Germinal center (tissue), 1 donor: ENCODE data around the gene TNS1.
"Not testable (repeated sequence)": the region's sequence is repeated elsewhere in the genome, so short reads cannot be mapped to it uniquely, and the experiment has no call there.

Experiments used
- DNase-seq: peaks from one replicate; pipeline ENCODE4 v3.0.0; 2012; ENCODE audit warnings: mixed read lengths, low spot score

TNS1 gene

DNA sequence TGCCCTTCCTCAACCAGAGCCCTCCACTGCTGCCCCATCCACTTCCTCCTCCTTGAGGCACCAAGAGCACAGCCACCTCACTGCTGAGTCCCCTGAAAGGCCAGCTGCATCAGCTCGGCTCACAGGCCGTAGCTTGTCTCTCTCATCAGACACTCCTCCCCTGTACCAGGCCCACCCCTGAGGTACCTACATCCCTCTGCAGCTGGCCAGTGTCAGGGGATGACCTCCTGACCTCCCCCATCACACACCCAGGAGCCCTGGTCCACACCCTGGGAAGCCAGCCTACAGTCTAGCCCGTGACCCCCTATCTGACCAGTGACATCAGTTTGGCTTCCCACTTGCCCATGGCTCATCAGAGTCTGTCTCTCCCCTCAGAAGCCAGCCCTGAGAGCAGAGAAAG lies 205.6 kb downstream of the TNS1 start:
- no peak for DNase-seq

DNA sequence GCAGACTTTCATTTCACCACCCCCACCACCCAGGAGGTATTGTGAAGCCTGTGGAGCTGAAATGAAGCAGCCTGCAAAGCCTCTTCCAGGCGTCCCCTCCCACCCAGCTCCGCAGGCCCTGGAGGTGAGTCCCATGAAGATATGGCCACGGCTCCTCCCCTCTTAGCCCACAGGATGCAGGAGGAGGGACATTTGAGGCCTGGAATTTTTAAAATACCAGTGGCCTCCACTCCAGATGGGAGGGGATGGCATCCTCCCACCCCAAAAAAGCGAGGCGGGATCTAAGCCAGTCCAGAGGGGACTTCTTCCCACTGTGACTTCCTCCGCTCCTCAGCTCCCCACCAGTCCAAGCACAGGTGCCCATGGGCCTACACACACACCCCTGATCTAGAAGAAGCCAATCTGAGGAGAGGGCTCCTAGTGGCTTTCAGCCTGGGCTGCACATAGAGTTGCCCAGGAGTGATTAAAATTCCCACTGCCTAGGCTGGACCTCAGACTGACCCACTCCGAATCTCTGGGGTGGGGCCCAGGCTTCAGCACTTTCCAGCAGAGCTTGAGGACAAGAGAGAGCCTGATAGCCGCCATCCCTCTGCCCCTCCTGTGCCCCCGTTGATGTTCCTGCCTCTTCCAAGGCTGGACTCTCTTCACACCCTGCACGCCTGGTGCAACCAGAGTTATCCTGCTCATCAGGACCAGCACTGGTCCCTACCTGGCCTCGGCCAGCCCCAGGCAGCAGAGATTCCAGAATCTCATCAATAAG lies 206.9 kb downstream of the TNS1 start:
- no peak for DNase-seq

DNA sequence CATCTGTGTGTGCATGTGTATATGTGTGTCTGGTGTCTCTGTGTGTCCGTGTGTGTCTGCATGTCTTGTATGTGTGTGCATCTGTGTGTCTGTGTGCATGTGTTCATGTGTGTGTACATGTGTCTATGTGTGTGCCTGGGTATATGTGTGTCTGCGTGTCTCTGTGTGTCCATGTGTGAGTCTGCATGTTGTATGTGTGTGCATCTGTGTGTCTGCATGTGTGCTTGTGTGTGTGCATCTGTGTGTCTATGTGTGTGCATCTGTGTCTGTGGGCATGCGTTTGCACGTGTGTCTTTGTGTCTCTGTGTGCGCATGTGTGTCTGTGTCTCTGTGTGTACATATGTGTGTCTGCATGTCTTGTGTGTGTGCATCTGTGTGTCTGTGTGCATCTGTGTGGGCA lies 207.7 kb downstream of the TNS1 start:
- DNase-seq, result no peak

DNA sequence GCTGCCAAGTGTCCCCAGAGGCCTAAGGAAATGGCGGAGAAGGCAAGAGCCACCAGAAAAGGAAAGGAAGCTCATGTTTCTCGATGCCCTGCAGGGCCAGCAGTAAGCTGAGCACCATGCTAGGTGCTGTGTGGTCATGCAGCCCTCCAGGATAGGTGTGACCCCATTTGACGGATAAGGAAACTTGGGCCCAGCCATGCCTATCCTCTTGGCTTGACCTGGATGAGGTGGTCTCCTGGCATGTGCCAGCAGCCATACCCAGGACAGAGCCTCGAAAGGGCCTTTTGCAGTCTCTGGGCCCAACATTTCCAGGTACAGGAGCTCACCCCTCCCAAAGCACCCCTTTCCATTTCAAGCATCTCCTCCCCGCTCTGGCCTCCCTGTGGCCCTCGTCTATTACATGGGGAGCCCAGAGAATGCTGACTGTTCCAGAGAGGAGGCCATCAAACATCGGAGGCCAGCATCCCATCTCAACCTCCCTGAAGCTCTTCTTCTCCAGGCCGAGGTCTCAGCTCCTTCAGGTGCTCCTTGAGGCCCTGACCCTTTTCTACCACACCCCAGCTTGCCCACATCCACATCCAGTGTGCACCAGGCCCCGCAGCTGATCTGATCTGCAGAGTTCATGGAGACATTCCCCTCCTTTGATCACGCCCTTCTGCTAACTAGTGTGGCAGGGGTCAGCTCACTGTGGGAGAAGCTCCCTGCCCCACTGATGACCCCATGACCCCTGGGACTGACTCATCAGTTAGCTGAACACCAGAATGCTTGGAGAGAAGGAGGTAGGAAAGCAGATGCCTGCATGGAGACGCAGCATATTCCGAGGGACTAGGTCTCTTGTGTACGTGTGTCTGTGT lies 208.4 kb downstream of the TNS1 start:
- no peak for DNase-seq

DNA sequence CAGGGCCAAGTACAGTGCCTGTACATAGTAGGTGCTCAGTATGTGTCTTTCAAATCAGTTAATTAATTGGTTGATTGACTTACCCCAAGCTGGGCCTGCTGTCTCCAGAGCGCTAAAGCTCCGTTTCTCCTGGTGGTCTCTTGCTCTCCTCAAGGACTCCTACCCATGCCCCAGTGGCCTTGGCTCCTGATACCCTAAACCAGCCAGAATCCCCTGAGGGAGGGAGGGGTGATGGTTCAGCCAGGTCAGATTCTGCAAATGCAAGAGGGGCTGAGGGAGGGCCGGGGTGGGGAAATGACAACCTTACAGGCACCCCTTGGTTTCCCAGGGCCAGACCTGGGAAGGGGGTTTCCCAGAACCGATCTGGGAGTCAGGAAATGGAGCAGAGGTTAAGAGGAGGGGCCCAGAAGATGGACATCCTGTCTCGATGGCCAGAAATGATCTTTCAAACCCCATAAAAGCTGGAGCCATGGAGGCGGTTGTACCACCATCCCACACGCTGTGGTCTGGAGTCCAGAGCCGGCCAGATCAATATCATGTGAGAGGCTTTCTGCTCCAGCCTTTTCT lies 209.1 kb downstream of the TNS1 start:
- no peak for DNase-seq

DNA sequence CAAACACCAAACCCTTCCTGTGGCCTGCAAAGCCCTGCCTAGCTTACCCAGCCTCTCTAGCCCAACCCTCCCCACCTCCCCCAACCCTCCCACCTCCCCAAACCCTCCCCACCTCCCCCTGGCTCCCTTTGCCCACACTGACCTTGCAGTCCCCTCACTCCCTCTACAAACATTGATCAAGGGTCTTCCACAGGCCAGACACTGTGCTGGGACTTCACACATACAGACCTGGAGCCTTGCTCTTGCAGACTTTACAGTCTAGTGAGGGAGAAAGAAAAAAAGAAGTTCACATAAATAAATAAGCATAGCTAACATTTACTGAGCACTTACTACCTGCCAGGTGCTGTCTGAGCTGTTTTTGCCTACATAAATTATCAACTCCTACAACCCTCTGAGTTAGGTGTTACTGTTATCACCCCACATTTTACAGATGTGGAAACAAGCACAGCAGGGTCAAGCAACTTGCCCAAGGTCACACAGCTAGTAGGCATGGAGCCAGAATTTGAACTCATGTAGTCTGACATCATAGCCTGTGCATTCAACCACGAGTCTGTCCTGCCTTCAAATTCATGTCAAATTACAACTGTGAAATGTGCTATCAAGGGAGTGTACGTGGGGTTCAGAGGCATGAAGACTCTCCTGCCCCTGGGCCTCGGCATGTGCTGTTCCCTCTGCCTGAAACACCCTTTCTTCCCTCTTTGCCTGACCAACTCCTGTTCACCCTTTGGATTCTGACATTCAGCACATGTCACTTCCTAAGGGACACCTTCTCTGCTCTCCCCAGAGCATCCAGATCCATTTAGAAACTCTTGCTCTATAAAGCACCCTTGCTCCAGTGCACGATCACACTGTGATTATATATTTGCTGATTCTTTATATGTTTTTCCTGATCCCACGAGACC lies 209.9 kb downstream of the TNS1 start:
- DNase-seq, result no peak

DNA sequence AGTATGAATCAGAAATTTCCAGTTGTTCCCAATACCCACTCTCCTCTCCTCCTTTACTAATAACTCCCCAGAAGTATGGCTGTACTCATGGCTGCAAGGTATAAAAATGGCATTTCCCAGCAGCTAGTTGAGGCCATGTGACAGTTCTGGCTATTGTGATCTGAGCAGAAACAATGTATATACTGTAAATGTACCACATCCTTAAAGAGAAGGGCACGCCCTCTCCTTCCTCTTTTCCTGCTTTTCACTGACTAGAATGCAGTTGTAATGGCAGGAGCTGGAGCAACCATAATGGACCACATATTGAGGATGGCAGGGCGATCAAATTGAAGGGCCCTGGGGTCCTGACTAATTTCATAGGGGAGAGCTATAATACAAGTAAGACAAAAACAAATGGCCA lies 211.2 kb downstream of the TNS1 start:
- no peak for DNase-seq

DNA sequence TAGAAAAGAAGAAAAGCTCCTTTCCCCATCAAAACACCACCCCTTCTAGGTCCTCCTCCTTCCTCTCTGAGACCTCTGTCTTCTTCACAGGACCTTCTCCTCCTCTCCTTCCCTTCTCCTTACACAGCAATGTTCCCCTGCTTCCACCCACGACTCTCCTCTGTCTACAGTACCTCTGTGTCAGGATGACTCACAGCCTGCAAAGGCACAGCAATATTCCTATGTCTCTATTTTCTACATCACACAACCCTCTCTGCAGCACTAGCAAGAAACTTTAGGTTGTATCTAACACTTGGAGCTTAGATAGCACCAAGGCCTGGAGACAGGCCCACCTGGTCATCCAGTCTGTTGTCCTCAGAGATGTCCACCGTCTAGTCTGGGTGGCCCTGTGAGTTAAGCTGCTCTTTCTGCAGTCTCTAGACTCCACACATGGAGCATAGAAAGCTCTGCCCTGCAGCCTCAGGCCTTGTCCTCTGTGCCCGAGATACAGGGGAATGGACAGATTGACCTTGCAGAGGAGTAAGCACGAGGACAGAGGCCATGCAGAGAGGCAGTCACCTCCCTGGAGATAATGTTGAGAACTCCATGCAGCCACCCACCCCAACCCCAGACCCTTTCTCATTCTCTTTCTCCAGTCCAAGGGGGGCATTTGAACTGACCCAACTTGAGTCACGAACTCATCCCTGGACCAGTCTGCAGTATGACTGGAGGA lies 212.0 kb downstream of the TNS1 start:
- DNase-seq, result no peak

DNA sequence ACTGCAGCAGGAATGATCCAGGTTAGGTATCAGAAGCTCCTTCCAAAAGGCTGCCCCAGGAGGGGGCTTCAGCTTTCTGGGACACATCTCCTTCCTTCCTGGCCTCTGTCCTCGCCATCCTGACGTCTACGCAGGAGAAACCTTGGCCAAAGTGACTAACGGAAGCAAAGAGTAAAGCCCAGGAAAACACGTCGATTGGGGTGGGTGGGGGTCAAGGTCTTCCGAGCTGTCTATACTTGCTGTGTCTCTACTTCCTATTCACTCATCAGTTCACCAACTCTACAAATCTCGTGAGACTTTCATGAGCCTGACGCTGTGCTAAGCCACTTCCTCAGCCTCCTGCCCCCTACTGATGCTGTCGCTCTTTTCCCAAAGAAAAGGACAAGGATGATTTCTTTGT lies 212.6 kb downstream of the TNS1 start:
- peak; percentile 28 for DNase-seq

DNA sequence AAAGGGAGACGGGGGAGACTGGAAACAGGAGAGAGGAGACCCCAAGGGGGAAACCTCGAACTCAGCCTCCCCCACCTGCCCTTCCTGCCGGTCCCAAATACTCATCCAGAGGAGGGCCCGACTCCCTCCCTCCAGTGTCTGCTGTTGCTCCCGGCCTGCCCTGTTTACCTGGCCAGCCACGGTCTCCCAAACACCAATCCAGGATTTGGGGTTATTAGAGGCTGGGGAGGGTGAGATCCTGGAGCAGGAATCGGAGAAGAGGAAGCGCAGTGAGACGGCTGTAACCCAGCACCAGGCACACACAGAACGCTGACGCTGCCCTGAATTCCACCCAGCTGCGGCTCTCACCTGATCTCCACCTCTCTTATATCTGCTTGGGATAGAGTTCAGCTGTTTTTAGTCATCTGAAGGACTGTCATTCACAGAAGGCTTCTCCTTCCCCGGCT lies 213.0 kb downstream of the TNS1 start:
- no peak for DNase-seq

DNA sequence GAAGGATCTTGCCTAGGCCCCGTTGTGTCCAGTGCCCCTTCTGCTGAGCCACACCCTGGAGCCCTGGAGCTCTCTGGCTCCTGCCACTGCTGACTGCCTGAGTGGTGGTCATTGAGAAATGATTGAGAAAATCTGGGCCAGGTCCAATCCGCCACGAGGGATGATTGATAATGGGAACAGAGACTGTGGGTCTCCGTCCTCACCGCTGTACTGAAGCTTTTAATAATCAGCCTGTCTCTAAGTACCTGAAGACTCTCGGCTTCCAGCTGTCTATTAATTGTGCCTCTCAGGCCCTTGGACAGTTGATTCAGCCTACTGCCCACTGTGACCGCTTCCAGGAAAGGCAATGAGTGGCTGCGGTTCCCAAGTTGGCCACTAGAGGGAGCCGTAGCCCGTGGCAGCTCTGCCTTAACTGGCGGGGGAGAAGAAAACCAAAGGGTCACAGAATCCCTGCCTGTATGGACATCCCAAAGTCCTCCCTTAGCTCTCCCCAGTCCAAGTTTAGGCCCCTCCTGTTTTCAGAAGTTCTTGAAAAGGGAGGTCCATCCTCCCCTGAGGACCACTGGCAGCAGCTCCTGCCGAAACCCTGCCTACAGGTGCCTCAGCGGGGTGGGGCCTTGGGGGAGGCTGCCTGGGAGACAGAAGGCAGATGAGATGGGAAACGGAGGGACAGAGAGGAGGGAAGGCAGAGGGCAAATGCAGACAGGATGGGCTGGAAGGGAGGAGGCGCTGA lies 213.6 kb downstream of the TNS1 start:
- peak; percentile 59 for DNase-seq

DNA sequence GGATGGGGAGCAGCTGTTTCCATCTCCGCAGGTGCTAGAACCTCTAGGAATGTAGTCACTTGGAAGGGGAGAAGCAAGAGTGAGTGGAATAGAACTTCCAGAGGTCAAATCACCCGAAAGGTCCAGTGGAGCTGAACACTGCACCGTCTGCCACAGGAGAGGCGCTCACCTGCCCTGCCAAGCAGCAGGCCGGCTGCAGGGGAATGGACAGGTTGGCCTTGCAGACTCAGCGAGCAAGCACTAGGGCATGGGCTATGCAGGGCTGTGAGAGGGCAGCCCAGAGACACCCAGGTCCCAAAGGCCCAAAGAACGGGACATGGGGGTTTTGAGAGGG lies 214.2 kb downstream of the TNS1 start:
- no peak for DNase-seq

DNA sequence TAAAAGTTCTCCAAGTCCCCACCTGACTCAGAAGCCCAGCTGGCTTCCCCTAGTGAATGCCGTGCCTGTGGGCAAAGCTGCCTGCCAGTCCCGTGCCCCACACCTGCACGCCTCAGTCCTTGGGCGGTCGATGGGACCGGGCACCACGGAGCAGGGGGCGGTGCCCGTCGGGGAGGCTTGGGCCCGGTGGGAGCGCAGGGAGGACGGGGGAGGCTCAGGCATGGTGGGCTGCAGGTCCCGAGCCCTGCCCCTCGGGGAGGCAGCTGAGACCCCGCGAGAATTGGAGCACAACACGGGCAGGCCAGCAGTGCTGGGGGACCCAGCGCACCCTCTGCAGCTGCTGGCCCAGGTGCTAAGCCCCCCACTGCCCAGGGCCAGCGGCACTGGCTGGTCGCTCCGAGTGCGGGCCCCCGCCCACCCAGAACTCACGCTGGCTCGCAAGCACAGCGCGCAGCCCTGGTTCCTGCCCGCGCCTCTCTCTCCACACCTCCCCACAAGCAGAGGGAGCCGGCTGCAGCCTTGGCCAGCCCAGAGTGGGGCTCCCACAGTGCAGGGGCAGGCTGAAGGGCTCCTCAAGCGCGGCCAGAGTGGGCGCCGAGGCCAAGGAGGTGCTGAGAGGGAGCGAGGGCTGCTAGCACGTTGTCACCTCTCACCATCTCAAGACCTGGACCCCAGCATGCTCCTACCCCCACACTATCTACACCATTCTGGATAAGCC lies 215.5 kb downstream of the TNS1 start:
- DNase-seq, result no peak

DNA sequence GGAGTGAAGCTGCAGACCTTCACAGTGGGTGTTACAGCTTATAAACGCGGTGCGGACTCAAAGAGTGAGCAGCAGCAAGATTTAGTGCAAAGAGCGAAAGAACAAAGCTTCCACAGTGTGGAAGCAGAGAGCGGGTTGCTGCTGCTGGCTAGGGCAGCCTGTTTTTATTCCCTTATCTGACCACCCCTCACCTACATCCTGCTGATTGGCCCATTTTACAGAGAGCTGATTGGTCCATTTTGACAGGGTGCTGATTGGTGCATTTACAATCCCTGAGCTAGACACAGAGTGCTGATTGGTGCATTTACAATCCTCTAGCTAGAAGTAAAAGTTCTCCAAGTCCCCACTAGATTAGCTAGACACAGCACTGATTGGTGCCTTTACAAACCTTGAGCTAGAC lies 216.2 kb downstream of the TNS1 start:
- not testable (repeated sequence) for DNase-seq

DNA sequence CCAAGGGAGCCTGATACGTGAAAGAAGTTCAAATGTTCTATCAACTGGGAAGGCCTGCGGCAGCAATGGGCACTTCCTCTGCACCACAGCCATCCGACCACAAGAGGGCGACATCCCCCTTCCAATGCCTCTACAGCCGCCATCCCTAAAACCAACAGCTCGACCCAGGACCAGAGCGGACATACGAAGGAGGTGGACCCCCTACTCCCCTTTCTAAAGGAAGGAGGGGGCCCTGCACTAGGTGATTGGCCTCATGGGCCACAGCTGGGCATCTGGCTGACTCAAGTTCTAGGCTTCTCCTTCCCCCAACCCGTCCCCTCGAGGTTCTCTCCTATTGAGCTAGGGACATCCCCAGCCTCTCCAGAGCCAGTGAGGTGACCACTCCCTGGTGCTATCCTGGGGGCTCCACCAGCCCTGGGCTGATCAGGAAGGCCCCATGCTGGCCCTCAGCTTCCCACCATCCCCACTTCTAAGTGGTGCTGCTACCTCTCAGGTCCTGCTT lies 217.2 kb downstream of the TNS1 start:
- peak; percentile 74 for DNase-seq

DNA sequence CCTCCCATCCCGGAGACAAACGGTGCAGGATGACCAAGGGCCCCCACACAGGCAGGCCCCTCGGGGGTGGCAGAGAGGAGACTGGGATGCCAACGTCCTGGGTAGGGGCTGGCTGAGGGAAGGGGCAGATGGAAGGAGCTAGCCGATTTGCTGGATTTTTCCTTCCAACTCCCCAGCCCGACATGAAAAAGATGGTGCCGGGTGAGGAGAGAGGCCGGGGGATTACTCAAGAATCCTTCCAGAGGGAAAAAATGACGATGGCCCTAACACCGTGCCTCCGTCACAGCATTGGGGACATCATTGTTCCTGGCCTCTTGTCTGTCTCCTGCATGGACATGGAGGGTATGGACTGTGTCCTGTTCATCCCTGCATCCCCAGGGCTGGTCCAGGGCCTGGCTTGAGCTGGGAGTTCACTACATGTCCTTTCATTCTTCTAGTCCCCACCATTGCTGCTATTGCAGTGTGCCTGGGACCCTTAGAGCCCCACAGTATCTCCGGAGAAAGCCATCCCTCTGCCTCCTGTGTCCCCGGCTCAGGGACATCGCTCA lies 217.7 kb downstream of the TNS1 start:
- no peak for DNase-seq

DNA sequence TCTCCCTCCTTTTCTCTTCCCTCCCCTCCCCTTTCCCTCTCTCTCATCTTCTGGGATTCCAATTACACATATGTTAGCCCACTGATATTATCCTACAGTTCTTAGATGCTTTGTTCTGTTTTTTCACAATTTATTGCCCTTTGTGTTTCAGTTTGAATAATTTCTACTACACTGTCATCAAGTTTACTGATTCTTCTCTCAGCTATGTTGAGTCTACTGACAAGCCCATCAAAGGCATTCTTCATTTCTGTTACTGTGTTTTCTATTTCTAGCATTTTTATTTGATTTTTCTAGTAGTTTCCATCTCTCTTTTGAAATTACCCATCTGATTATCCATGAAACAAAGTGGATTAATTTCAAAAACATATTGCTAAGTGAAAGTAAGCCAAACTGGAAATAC lies 219.6 kb downstream of the TNS1 start:
- DNase-seq, result no peak

DNA sequence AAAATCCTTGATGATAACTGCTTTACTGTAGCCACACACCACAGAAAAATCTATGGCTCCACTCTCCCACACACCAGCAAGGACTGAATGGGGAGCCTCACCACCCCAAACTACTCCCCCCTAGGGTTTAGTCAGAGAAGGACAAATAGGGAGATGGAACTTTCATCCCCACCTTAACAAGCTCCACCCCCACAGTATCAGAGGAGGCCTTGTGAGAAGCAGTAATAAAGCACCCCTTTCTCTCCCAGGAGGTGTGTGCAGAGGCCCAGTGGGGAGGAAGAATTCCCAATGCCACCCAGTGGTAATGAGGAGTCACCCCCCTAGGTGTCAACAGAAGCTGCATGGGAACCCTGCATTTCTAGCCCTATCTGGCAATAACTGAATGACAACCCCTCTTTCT lies 224.9 kb downstream of the TNS1 start:
- no peak for DNase-seq

DNA sequence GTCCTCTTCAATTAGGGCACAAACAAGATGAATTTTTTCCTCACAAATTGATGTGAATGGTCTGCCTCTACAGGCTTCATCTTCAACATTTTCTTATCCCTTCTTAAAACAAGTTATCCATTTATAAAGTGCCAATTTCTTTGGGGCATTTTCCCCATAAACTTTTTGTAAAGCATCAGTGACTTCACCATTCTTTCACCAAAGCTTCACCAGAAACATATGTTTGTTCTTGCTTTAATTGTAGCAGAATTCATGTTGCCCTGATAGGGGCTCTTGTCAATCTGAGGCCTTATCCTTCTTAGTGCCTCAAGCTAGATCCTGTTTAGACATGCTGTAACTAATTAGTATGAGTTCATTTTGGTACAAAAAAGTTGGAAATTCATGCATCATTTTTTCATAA lies 226.2 kb downstream of the TNS1 start:
- DNase-seq, result no peak
